ENCODE results near the gene PSKH1. TPM values are rescaled to one million over a fixed set of nuclear protein-coding genes. Genes with fewer than 3 reads are reported as not detected.

Gene PSKH1
- total RNA-seq, 2 donors from 2014 or later = 24.1 to 36.0 TPM

DNA sequence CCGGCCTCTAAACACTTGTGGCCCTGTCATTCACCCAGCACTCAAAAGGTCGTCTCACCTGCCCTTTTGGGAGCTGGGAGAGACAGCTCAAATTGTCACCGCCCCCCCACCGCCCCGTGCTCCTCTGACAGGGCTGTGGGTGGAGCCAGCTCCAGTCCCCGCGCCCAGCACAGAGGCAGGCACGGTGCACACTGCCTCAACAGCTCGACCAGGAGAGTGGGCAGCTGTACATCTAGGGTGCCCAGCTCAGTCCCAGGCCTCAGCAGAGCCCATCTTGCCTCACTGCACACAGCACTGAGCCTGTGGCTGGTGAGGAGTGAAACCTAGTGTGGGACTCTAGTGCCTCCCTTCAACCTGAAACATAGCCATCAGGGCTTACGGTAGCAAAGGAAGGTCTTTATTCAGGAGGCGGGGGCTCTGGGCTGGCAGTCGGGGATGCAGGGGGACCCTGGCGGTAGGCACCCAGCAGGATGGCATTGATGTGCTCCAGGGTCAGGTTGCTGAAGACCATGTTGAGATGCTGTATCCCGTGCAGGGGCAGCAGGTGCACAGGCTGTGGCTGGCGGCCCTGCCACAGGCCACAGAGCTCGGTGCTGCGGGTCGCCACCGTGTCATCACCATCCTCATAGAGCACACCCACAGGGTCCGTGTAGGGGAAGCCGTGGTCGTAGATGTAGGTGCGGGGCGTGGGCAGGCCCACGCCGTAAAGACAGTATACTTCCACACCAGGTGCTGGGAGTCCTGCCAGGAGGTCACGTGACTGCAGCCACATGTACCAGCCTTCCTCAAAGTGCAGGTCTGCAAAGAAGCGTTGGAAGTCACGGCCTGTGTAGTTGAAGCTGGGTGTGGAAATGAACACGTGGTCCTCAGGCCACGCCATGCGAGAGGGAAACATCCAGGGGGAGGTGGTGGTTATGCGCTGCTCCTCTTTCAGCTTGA, 46.7 kb downstream of the PSKH1 start:
- Histone ChIP-seq H3K27me3 (replicated peaks; ENCODE audit: insufficient read depth) (no peaks in the 10 kb centered on the region), H3K36me3 (peaks cover 30% of the 10 kb centered on the region), H3K9me3 (no peaks in the 10 kb centered on the region), H3K4me3 (no peak overlapping the region), H3K27ac (no peak overlapping the region), H3K4me1 (ENCODE audit: control insufficient read depth in 1 of 2, low read depth in 2 of 2) (peaks cover 25 to 30% of the 10 kb centered on the region in 2 donors)
- TF ChIP-seq, protein P1, sequence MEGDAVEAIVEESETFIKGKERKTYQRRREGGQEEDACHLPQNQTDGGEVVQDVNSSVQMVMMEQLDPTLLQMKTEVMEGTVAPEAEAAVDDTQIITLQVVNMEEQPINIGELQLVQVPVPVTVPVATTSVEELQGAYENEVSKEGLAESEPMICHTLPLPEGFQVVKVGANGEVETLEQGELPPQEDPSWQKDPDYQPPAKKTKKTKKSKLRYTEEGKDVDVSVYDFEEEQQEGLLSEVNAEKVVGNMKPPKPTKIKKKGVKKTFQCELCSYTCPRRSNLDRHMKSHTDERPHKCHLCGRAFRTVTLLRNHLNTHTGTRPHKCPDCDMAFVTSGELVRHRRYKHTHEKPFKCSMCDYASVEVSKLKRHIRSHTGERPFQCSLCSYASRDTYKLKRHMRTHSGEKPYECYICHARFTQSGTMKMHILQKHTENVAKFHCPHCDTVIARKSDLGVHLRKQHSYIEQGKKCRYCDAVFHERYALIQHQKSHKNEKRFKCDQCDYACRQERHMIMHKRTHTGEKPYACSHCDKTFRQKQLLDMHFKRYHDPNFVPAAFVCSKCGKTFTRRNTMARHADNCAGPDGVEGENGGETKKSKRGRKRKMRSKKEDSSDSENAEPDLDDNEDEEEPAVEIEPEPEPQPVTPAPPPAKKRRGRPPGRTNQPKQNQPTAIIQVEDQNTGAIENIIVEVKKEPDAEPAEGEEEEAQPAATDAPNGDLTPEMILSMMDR (IDR thresholded peaks at IDR 0.05) = no peak
- no peak for DNase-seq (ENCODE audit: low spot score)
- ATAC-seq (ENCODE audit: insufficient number of reproducible peaks, low FRiP score, low read depth) = no peak

DNA sequence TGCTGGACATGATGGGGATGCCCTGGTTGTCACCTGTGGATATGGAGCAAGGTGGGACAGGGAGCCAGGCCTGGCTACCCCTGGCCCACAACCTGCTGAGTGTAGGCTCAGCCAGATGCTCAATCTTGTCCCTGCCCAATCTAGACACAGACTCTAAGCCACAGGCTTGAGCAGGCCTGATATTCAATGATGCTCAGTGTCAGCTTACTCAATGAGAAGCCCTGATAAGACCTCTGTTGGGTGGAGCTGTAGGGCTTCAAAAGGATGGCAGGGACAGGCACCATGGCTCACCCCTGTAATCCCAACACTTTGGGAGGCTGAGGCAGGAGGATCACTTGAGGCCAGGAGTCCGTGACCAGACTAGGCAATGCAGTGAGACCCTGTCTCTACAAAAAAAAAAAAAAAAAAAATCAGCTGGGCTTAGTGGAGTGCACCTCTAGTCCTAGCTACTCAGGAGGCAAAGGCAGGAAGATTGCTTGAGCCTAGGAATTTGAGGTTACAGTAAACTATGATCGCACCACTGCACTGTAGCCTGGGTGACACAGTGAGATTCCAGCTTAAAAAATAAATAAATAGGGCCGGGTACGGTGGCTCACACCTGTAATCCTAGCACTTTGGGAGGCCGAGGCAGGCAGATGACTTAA, 47.5 kb downstream of the PSKH1 start:
- H3K27me3 ChIP-seq (replicated peaks; ENCODE audit: insufficient read depth) = no peaks in the 10 kb centered on the region
- no peaks in the 10 kb centered on the region for H3K9me3 ChIP-seq
- no peak for DNase-seq (ENCODE audit: low spot score)
- no peak overlapping the region for H3K27ac ChIP-seq
- no peak overlapping the region for H3K4me3 ChIP-seq
- TF ChIP-seq, protein P1 (IDR thresholded peaks at IDR 0.05) = no peak
- peaks cover 20 to 28% of the 10 kb centered on the region in 2 donors for H3K4me1 ChIP-seq (ENCODE audit: control insufficient read depth in 1 of 2, low read depth in 2 of 2)
- no peak for ATAC-seq (ENCODE audit: insufficient number of reproducible peaks, low FRiP score, low read depth)
- H3K36me3 ChIP-seq = peaks cover 38% of the 10 kb centered on the region

DNA sequence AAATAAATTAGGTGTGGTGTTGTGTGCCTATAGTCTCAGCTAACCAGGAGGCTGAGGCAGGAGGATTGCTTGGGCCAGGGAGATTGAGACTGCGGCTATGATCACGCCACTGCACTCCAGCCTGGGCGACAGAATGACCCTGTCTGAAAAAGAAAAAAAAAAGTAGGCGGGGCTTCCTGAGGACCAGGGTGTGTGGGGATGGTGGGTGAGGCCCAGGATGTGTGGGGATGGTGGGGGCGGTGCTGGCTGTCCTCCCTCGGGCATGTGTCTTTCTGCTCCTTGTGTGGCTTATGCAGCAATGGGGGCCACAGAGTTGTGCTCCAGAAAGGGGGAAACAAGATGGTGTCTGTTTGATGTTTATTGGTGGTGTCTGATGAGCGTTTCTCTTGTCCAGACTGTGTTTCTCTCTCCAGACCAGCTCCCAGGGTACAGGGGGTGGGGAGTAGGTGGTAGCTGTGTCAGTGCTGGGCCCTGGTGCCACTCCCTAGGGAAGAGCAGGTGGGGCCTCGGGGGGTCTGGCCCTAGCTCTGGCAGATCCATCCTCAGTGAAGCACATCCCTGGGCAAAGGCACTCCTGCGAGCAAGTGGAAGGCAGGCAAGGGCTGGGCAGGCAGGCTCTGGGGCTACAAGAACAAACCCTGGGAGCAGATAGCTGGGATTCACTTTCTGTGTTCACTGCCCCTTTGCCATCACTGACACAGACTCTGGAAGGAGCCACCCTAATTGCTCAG, 48.6 kb downstream of the PSKH1 start:
- Histone ChIP-seq H3K4me1 (ENCODE audit: control insufficient read depth in 1 of 2, low read depth in 2 of 2) (peaks cover 20 to 28% of the 10 kb centered on the region in 2 donors), H3K27me3 (replicated peaks; ENCODE audit: insufficient read depth) (no peaks in the 10 kb centered on the region), H3K4me3 (no peak overlapping the region), H3K36me3 (peaks cover 49% of the 10 kb centered on the region), H3K9me3 (no peaks in the 10 kb centered on the region), H3K27ac (peak overlapping the region in 1 of 2 donors; percentile 30)
- ATAC-seq (ENCODE audit: insufficient number of reproducible peaks, low FRiP score, low read depth) = no peak
- DNase-seq (ENCODE audit: low spot score) = no peak
- TF ChIP-seq, protein P1 (IDR thresholded peaks at IDR 0.05) = no peak

DNA sequence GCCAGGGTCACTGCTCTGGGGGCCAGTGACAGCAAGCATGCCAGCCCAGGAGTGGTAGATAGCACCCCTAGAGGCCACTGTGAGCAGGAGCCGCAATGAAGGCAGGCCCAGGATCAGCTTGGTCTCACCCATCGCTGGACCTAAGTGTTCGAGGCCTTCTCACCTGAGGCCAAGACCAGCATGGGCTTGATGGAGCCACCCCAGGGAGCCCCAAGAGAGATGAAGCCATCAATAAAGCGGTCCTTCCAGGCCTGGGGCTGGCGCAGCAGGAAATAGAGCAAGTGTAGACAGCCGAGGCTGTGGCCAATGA, 49.1 kb downstream of the PSKH1 start:
- H3K4me1 ChIP-seq (ENCODE audit: control insufficient read depth in 1 of 2, low read depth in 2 of 2) = peaks cover 16 to 24% of the 10 kb centered on the region in 2 donors

More for the DNA sequence above, 49.1 kb downstream of the PSKH1 start:
- Histone ChIP-seq H3K27ac (no peak overlapping the region), H3K9me3 (no peaks in the 10 kb centered on the region), H3K27me3 (replicated peaks; ENCODE audit: insufficient read depth) (no peaks in the 10 kb centered on the region), H3K36me3 (peaks cover 54% of the 10 kb centered on the region), H3K4me3 (no peak overlapping the region)
- DNase-seq (ENCODE audit: low spot score) (no peak), ATAC-seq (ENCODE audit: insufficient number of reproducible peaks, low FRiP score, low read depth) (no peak)
- TF ChIP-seq, protein P1 (IDR thresholded peaks at IDR 0.05) = peak; percentile 49

Data from thoracic aorta (tissue), 2 donors.